ENCODE measurements around the gene TRMT61A. TPM values are rescaled to one million over a fixed set of nuclear protein-coding genes. Genes with fewer than 3 reads are reported as not detected.

The TRMT61A gene
- total and polyA plus RNA-seq, 9 of the 15 experiments (the other 6 are each of a cell fraction or from before 2014, with no cell fraction given) = 0.10 to 24.8 (median 5.1) TPM

- TF ChIP-seq E4F1 (CRISPR knock-in tag; IDR thresholded peaks at IDR 0.05; ENCODE audit: borderline replicate concordance) (peak; percentile 100), EP400 (IDR thresholded peaks at IDR 0.05) (peak; percentile 73; the same call in 1 of the 2 replicates), NONO (IDR thresholded peaks at IDR 0.05; ENCODE audit: low read depth in 2 of 2, low read length in 1 of 2) (peak; percentile 30 to 72; a peak in 2 of 4 replicates), SIN3B (IDR thresholded peaks at IDR 0.05; ENCODE audit: low read depth) (peak; percentile 74), CBX8 (IDR thresholded peaks at IDR 0.05; ENCODE audit: borderline replicate concordance, extremely low read depth, low read depth, low read length, poor library complexity, severe bottlenecking) (no peak), GTF2B (IDR thresholded peaks at IDR 0.05; ENCODE audit: extremely low read depth, insufficient read length) (no peak), SMAD4 (CRISPR knock-in tag; conservative IDR thresholded peaks at IDR 0.05) (0 out of 2 replicates have a peak, but pooled peaks have one; percentile 46), MAZ (CRISPR knock-in tag; conservative IDR thresholded peaks at IDR 0.05 in 1 of 2, IDR thresholded peaks at IDR 0.05 in 1 of 2) (peak; percentile 70 to 90), ZNF592 (IDR thresholded peaks at IDR 0.05) (0 out of 2 replicates have a peak, but pooled peaks have one; percentile 9), MYC (IDR thresholded peaks at IDR 0.05; ENCODE audit: low read depth, low read length) (peak; percentile 67), MYC (CRISPR knock-in tag; IDR thresholded peaks at IDR 0.05; ENCODE audit: borderline replicate concordance, low read depth) (no peak), BCLAF1 (IDR thresholded peaks at IDR 0.05; ENCODE audit: borderline replicate concordance in 1 of 2, control insufficient read depth in 1 of 2, low read depth in 2 of 2, low read length in 1 of 2) (no peak)
Observed at GRCh38 chr14:103562429-103563225, 33.6 kb downstream of the TRMT61A start, which contains the start of the genes BAG5 and COA8 (continued).

All from K562 (cell line).